AG09309 (cell line): ENCODE measurements around the gene FARS2.

Experiments used
- DNase-seq: peaks from one replicate; pipeline ENCODE4 v3.0.0-alpha.2; 2010; ENCODE audit warnings: low read depth
- H3K4me3 ChIP-seq: 2 replicates; pipeline ENCODE4 v1.5.1; 2011; ENCODE audit warnings: mild to moderate bottlenecking, low read depth, low read length, moderate library complexity; ENCODE audit not compliant: control insufficient read depth
- TF ChIP-seq, protein P1 (sequence below): IDR thresholded peaks from 2 replicates; pipeline ENCODE4 v1.5.1; 2011; ENCODE audit warnings: mild to moderate bottlenecking, low read depth, low read length, inconsistent platforms; ENCODE audit not compliant: insufficient read depth, control insufficient read depth; ENCODE audit errors: missing control alignments

The FARS2 gene

DNA sequence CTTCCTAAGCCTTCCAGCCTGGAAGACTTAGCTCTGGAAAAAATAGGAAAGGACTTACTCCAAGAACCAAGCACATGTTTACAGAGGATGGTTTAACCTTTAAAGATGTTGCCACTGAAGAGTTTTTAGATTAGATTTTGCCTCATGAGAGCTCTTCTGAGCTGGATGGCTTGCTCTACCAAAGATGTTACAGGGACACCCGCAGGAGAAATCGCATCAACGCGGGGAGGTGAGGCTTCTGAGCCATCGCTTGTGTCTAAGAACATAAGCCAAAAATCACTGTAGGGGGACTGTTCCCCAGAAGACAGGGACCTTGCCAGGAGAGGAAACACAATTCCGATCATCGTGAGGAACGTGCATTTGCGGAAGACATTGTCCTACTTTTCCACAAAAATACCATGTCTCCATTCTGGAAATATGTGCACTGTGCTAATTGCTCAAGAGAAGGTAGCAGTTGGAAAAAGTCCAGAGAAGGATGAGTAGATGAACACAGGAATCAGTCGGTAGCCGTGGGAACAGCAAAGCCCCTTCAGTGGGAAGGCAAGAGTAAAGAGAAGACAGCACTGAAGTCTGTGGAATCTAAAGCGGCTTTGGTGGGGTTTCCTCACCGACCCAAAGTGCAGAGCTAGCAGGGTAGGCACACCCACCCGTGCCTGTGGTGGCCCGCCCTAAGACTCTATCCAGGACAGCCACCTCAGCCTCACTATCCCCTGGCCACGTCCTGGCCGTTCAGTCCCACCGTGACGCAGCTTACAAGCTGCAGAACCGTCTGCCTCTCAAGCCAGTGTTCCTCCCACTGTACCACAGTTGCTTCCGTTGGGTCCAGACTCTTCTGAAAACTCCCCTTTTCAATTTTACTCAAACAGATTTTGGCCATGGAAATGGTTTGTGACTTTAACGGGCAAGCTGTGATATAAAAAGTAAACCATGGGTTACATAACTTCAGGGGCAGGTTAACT is 410.6 kb downstream of the FARS2 start:
- TF ChIP-seq, protein P1, sequence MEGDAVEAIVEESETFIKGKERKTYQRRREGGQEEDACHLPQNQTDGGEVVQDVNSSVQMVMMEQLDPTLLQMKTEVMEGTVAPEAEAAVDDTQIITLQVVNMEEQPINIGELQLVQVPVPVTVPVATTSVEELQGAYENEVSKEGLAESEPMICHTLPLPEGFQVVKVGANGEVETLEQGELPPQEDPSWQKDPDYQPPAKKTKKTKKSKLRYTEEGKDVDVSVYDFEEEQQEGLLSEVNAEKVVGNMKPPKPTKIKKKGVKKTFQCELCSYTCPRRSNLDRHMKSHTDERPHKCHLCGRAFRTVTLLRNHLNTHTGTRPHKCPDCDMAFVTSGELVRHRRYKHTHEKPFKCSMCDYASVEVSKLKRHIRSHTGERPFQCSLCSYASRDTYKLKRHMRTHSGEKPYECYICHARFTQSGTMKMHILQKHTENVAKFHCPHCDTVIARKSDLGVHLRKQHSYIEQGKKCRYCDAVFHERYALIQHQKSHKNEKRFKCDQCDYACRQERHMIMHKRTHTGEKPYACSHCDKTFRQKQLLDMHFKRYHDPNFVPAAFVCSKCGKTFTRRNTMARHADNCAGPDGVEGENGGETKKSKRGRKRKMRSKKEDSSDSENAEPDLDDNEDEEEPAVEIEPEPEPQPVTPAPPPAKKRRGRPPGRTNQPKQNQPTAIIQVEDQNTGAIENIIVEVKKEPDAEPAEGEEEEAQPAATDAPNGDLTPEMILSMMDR = no peak
- peak overlapping the region; percentile 24 for H3K4me3 ChIP-seq
- DNase-seq = no peak

- H3K4me3 ChIP-seq = no peak overlapping the region; the same call in 1 of the 2 replicates
- TF ChIP-seq, protein P1 = no peak
- peak; percentile 84 for DNase-seq
Observed at GRCh38 chr6:5672581-5673011, 411.3 kb downstream of the FARS2 start.

GRCh38 chr6:5673019-5673790 is 411.9 kb downstream of the FARS2 start:
- no peak overlapping the region for H3K4me3 ChIP-seq
- TF ChIP-seq, protein P1 = no peak

DNA sequence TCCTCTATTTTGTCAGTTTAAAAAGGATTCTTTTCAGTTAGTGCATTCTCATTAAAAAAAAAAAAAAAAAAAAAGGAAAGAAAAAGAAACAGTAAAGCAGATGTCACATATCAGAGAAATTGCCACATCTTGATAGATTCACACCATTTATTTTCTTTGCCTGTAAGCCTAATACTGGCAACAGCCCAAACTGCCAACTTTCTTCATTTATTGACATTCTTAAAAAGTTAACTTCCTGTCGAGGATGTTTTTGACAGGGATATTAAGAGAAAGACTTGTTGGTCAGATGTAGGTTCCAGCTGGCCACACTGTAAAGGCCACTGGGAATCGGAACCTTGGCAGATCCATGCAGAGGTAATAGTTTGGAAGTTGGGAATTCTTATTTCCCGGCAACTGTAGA is 412.8 kb downstream of the FARS2 start:
- TF ChIP-seq, protein P1 = no peak
- DNase-seq = no peak
- no peak overlapping the region for H3K4me3 ChIP-seq

More at GRCh38 chr6:5673019-5673790, 411.9 kb downstream of the FARS2 start:
- no peak for DNase-seq

GRCh38 chr6:5674721-5675120 is 413.4 kb downstream of the FARS2 start:
- no peak overlapping the region for H3K4me3 ChIP-seq
- no peak for DNase-seq
- TF ChIP-seq, protein P1 = no peak

DNA sequence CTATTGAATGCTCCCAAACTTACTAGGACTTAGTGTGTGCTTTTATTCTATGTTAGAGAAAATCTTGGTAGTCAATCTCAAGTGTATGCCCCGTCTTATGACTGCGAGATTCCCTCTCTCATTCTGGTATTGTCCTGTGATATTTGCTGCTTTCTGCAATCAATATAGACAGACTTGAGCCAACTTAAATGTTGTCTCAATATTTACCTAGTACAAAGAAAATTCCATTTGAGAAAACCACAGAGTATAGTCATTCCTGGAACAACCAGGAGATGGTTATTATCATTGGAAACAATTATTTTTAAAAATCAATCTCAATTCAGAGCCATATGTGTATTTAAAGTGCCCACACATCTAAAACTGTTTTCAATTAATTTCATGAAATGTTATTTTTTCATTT is 415.4 kb downstream of the FARS2 start:
- no peak overlapping the region for H3K4me3 ChIP-seq
- TF ChIP-seq, protein P1 = no peak
- DNase-seq = no peak
